T-helper 2 cell treated with Interferon-gamma antibody and Interleukin-4, amounts not matched to agents 100 ng/mL and 5 ng/mL, for 36 hours (primary cell): ENCODE data around the gene B3GAT2. TPM values are rescaled to one million over a fixed set of nuclear protein-coding genes. Genes with fewer than 3 reads are reported as not detected.

Experiments
- intact Hi-C: fragments of 100-400 bp; cut with micrococcal nuclease; formaldehyde crosslinking; loops from one replicate; pipeline ENCODE4 v1.15.1; 2023
- total RNA-seq: library from RNA; stranded (reverse); gene quantifications from 2 replicates; pipeline ENCODE4 v1.2.3, GENCODE V29; 2022

Gene B3GAT2
- total RNA-seq, 1 donor from 2014 or later: not detected

DNA sequence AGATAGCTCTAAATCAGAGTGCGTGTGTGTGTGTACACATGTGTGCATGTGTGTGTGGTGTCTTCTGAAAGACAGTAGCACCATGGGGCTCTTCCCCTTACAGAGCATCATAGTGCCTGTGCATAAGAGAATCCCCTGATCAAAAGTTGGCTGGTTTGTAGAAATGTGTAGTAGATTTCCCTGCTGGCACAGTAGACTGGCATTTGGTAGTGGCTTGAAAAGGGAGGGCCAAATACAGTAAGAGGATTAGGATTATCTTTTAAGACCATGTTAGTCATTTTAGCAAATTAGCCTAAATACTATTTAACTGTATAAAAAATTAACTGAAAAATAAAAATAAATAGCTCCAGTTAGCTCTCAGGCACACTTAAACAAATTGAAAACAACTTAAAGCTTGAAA lies 112.6 kb downstream of the B3GAT2 start:
- intact Hi-C loops: no loop called here

DNA sequence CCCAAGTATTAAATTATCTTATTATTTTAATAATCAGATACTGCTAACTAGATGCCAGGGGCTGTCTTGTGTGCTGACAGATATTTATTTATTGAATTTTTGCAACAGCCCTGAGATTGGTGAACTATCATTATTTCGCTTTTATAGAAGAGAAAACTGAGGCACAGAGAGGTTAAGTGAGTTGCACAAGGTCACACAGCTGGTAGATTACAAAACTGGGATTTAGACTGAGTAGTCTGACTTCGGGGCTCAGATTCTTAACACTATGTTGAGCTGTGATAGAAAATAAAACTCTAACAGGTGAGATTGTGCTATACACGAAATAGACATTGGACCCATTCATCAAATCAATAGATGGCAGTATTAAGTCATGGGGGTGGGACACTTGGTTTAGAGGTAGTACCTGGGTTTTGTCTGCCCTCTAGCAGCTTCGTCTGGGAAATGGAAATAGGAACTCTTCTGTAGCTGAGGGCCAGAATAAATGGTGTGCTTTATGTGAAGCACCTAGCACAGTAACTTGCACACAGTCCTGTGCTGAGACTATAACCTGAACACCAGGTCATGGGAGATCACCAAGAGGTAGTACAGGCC lies 113.4 kb downstream of the B3GAT2 start:
- intact Hi-C loops: no loop called here

DNA sequence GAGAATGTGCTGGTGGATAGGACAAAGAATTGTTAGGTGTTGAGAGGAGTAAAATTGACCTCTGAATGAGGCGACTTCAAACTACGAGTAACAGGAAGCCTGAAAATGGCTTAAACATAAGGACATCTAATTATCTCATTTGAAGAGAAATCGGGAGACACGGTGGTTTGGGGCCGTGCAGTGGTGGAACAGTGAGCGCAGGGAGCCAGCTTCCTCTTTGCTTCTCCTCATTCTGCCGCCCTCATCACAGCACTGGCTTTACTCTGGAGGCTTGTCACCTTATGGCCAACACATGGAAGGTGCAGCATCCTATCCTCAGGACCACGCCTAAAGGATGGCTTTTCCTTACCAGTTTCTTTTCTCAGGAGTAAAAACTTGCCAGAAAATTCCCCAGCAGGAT lies 114.3 kb downstream of the B3GAT2 start:
- intact Hi-C loops: no loop called here

DNA sequence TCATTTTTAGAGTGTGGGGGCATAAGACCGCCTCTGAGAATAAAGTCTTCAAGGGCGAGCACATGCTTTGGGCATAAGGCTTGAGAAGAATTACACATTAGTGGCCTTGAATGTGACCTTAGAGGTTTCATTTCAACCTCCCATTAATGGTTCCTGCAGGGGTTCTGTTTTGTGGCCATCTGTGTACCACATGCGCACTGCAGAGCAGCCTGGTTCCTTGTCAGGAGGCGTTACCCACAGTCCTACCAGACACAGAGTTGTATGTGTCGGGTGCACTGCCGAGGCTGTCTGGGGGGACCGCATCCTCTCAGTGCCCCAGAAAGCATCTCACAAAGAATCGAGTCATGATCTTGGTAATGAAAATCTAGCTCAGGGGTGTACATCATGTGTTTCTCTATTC lies 115.7 kb downstream of the B3GAT2 start:
- intact Hi-C loops: no loop called here

DNA sequence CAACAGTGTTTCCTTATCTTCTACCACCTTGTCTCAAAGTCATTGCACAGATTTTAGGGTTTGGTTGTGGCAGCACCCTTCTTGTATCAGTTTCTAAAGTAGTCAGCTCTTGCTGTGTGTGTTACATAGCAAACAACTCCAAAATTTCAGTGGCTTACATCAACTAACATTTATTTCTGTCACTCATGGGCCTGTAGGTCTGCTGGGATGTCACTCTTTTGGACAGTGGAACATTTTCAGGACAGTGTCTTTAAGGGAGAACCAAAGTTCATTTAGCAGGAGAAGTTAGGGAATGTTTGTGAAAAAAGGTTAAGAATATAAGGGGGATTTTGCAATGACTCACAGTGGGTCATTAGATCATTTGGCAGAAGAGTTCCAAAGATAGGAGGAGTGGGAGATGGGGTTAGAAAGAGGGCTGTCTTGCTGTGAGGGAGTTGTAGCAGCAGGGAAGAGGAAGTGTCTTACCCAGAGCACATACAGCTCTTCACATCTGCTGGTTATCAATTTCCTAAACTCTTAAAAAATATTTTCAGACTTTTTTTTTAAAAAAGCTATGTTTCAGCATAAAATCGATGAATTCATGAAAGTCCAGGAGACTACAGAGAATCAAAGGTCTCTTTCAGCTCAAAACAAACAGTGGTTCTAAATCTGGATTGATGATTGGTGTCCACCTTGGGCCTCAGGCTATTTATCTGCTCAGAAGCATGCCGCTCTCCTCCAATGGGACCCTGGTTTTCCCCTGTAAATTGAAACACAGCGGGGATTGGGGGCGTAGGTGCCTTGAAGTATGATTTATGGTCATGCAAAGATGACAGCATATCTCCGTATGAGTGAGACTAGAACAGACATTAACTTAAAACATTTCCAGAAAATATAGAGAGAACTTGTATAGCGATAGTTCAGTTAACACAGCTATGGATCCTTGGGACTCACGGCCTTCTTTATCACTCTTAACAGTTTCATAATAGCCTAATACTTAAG lies 117.3 kb downstream of the B3GAT2 start:
- intact Hi-C loops: no loop called here

DNA sequence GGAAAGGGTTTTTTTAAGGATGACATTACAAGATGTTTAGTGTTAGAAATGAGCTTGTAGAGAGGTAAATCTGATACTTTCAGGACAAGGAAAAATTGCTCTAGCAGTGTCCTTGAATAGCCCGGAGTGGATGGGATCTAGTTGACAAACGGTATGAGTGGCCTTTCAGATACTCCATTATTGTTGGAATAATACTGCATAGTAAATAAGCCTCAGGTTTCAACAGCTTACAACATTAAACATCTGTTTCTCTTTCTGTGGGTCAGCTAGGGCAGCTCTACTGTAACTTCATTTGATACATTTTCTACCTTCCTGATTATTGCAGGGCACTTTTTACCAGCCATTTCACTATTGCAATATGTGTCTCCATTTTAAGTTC lies 118.0 kb downstream of the B3GAT2 start:
- intact Hi-C loops: no loop called here

DNA sequence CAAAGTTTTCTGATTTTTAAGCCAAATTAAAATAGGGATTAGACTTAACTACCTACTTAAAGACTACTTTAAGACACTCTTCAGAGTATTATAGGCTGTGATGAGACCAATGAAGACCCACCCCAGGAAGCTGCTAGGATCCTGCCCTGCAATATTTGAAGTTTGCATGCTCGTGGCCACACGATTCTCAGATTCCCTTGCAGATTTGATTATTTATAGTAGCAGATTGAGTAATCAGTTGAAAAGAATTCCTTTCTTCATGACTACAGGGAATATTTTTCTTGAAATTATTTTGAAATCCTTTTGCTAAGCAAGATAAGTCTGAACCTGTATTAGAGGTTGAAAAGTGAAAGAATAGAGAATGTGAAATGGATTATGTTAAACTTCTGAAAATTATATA lies 122.3 kb downstream of the B3GAT2 start:
- intact Hi-C loops: no loop called here

DNA sequence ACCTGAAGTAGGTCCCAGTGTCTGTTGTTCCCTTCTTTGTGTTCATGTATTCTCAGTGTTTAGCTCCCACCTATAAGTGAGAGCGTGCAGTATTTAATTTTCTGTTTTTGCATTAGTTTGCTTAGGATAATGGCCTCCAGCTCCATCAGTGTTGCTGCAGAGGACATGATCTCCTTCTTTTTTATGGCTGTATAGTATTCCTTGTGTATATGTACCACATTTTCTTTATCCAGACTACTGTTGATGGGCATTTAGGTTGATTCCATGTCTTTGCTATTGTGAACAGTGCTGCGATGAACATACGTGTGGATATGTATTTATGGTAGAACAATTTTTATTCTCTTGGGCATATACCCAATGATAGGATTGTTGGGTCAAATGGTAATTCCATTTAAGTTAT lies 125.4 kb downstream of the B3GAT2 start:
- intact Hi-C loops: no loop called here

DNA sequence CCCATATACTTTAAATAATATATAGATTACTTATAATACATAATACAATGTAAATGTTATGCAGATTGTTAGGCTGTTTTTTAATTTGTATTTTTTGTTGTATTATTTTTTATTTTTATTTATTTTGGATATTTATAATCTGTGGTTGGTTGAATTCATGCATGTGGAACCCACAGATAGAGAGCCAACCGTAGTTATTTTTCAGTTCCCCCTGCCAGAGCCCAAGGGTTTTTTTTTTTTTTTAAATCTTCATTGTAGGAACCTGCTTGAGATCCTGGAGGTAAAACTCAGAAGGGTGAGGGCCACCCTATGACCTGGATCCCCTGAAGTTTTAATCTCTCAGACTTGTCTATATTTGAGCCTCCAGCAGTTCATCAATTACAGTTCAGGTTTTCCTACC lies 133.2 kb downstream of the B3GAT2 start:
- intact Hi-C loops: no loop called here

DNA sequence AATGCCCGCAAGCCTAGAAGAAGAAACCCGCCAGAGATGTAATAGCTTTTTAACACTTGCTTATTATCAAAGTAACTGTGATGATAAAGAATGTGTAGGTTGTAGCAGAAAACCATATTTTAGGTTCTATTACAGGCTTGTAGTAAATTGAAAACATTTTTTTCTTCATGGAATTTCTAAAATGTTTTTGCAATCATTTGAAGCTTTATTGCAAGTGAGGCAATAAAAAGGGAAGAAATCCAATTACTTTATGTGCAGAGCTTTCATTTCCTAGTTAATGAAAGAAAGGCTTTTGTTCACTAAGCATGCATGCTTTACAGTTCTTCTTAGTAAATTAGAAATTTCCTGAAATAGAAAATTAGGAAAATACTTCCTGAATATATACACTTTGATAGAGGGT lies 135.1 kb downstream of the B3GAT2 start:
- intact Hi-C loops: no loop called here

DNA sequence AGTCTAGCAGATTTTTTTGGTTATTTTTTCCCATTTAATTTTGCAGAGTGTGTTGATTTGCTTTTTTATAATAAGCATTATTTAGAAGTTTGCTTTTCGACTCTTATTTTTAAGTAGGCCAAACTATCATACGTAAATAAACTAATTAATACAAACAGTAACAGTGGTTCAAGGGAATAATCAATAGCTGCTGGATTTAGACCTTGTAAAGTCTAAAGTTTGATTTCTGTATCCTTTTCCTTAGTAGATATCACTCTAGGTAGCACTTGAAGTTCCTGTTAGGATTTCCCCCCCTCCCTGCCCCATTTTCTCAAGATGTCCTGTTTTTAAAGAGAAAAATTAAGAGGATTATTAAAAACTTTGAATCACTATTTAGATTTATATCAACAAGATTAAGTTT lies 136.1 kb downstream of the B3GAT2 start:
- intact Hi-C loops: no loop called here

DNA sequence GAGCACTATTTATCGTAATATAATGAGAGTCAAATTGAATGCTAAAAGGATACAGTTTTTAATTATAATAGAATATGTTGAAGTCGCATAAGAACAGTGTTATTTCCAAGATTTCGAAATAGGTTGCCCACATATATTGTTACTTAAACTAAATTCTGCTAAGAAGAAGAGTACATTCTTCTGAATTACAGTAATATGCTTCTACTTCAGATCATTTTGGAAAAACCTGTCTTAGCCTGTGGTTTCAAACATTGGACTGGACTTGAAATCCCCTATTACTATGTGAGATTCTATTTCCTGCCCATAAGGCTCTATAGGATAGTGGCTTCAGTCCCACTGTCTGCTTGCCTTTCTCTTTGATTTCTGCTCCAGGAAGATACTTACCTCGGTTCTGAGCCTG lies 137.2 kb downstream of the B3GAT2 start:
- intact Hi-C loops: no loop called here

DNA sequence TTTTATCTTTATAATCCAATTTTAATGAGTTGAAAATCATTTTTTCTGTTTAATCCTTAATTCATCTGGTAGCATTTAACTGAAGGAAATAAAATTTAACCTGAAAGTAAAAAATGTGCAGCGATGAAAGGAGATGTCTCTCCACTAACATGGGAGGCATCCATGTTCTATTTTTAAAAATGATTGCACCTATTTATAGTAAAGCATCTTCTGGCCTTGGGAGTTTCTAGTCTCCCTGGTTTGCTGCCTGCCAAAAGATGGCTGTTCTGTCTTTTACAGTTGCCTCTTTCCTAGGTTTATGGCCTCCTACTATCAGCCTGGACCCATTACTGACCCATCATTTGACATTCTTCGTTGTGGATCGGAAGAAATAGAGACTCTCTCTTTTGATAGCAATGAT lies 143.0 kb downstream of the B3GAT2 start:
- intact Hi-C loops: no loop called here

DNA sequence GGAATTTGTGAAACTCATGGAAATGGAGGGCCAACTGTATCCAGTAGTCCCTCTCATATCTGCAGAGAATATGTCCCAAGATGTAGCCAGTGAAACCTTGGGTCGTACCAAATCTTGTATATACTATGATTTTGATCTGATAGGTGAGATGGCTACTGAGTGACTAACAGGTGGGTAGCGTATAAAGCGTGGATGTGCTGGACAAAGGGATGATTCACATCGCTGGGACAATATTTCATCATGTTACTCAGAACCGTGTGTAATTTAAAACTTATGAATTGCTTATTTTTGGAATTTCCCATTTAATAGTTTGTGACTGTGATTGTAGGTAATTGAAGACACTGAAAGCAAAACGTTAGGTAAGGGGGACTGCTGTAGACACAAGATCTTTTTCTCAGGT lies 145.1 kb downstream of the B3GAT2 start:
- intact Hi-C loops: no loop called here
